ENCODE data around the gene C1orf35.

C1orf35 gene

DNA sequence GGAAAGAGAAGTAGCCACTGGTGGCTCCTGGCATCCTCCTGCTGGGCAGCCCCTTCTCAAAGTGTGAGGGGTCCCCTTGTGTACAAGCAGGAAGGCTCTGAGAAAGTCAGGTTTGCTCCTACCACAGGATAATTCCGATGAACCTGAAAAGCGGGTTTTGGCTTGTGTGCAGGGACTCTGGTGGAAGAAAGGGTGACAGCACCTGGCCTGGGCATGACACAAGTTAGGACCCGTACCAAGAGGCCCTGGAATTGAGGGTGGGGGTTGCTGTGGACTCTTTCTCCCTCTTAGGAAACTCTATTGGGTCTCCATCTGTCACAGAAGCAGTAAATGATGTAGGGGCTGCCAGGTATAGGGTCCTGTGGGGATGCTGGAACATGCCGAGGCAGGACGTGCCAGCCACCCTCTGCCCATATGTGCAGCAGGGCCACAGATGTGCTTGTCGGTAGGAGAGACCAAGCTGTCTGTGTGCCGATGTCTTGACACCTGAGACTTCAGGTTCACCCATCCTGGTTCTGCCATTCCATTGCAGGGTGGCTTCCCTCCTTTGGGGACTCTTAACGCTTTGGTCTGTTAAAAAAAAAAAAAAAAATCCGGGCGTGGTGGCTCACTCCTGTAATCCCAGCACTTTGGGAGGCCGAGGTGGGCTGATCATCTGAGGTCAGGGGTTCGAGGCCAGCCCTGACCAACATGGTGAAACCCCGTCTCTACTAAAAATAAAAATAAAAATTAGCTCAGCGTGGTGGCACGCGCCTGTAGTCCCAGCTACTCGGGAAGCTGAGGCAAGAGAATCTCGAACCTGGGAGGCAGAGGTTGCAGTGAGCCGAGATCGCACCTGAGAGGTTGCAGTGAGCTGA, 9.8 kb downstream of the C1orf35 start:
- Mint-ChIP-seq H3K9me3 (peaks cover 8% of the 10 kb centered on the region), H3K4me3 (no peak overlapping the region), H3K36me3 (ENCODE audit: insufficient read depth) (peaks cover 49% of the 10 kb centered on the region), H3K27me3 (no peaks in the 10 kb centered on the region), H3K27ac (ENCODE audit: low read depth) (no peak overlapping the region), H3K4me1 (peaks cover 64% of the 10 kb centered on the region)
- ATAC-seq (replicated peaks; ENCODE audit: extremely low read depth, poor library complexity, severe bottlenecking): no peak
- DNase-seq (ENCODE audit: low spot score in 2 of 2): no peak

DNA sequence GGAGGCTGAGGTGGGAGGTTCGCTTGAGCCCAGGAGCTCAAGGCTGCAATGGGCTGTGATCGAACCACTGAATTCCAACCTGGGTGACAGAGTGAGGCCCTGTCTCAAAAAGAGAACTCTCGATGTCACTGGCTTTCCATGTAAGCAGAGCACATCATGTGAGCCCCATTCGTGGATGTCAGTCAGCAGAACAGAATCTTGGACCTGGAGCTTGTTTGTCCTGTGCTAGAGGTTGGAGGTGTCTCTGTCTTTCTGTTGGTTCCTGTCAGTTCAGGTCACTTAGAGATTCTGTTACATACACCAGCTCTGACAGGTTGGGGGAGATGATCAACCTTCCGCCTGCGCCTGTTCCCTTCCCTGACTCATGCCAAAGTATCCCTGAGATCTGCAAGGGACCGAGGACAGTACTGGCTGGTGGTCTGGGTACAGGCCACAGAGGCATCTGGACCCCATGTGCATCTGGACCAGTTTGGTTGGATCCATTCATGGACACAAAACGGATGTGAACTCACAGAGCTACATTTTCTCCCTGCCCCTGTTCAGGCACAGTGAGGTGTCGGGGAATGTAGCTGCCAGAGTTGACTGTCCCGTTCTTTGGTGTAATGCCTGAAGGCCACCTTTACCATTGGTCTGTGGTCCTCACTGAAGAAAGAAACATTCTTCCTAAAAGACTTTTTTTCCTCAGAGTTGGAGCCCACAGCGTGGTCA, 10.6 kb downstream of the C1orf35 start:
- no peak overlapping the region for H3K4me3 Mint-ChIP-seq
- no peaks in the 10 kb centered on the region for H3K27me3 Mint-ChIP-seq

DNA sequence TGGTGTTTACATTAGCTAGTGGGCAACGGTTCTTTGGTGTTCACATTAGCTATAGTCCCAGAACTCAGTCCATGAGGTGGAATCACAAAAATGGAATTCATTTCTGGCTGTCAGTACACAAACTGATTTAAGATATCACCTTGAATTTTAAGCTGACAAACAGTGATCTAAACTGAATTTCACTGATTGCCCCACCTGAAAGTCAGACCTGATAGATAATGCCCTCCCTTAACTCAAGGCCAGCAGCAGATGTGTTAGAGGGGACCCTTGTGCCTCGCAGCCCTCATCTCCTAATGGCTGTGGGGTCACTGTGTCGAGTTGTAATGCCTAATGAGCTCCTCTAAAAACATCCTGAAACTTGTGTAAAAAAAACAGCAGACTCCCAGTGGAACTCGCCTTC, 12.0 kb downstream of the C1orf35 start:
- no peak for ATAC-seq (replicated peaks; ENCODE audit: extremely low read depth, poor library complexity, severe bottlenecking)
- Mint-ChIP-seq H3K4me1 (peaks cover 86% of the 10 kb centered on the region), H3K9me3 (peaks cover 8% of the 10 kb centered on the region), H3K4me3 (peak overlapping the region; percentile 91), H3K27me3 (no peaks in the 10 kb centered on the region), H3K27ac (ENCODE audit: low read depth) (peak overlapping the region; percentile 8), H3K36me3 (ENCODE audit: insufficient read depth) (peaks cover 40% of the 10 kb centered on the region)
- no peak for DNase-seq (ENCODE audit: low spot score in 2 of 2)

More for the DNA sequence above, 10.6 kb downstream of the C1orf35 start:
- ATAC-seq (replicated peaks; ENCODE audit: extremely low read depth, poor library complexity, severe bottlenecking) (no peak), DNase-seq (ENCODE audit: low spot score in 2 of 2) (no peak)
- Mint-ChIP-seq H3K9me3 (peaks cover 8% of the 10 kb centered on the region), H3K4me1 (peaks cover 72% of the 10 kb centered on the region), H3K27ac (ENCODE audit: low read depth) (no peak overlapping the region), H3K36me3 (ENCODE audit: insufficient read depth) (peaks cover 49% of the 10 kb centered on the region)

DNA sequence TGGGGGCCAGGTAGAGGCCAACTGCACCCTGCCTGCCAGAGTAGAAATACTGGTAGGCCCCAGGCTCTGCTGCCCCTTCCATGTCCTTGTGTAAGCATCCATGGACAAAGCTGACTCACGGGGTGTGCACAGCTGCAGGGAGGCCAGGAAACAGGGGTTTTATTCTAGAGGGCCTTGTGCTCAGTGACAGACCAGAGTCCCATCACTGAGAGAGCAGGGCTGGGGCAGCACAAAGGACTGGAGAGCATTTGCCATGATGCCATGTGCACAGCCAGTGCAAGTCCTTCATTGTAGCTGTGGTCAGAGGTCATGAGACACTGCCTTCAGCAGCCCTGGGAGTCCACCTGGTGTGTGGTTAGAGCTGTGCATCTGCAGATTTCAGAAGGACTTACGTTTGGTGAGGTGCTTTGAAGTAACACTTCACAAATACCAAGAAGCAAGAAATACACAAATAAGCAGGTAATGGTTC, 12.5 kb downstream of the C1orf35 start:
- Mint-ChIP-seq H3K4me3 (peak overlapping the region; percentile 91), H3K9me3 (peaks cover 8% of the 10 kb centered on the region), H3K27me3 (no peaks in the 10 kb centered on the region), H3K27ac (ENCODE audit: low read depth) (no peak overlapping the region), H3K36me3 (ENCODE audit: insufficient read depth) (peaks cover 42% of the 10 kb centered on the region), H3K4me1 (peaks cover 86% of the 10 kb centered on the region)
- DNase-seq (ENCODE audit: low spot score in 2 of 2): no peak
- ATAC-seq (replicated peaks; ENCODE audit: extremely low read depth, poor library complexity, severe bottlenecking): no peak

DNA sequence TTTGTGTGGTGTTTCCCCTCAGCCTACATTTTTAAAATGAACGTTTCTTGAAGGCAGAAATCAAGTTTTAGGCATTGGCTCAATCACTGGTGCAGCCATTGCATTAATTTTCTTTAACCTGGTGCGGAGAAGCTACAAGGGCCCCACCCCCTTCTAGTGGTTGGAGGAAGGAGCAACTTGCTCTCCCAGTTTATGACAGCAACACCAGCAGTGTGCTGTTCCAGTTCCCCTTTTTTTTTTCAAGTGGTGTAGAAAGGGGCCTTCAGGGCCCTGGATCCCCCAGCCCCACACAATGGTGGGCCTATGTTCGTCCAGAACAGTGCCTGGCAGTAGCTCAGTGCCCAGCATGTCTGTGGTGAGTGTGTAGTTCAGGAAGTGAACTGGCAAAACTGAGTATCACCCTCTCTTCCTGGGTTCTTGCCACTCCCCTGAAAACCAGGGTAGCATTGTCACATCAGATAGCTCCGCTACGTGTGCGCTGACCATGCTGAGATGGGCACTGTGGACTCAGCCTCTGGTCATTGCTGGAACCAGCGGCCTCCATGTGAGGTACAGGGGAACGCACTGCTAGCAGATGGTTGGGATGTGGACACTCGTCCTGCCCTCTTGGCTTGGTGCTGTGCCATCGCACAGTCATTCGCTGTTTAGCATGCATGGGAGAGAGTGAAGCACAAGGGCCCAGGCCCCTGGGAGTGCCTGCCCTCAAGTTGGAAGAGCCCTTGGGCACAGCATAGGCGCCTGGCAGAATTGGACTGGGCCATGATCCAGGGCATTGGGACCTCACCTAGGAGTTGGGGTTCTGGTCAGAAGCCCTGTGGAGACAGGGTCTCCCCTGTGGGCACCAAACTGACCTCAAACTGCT, 13.4 kb downstream of the C1orf35 start:
- Mint-ChIP-seq H3K36me3 (ENCODE audit: insufficient read depth) (peaks cover 42% of the 10 kb centered on the region), H3K9me3 (peaks cover 4% of the 10 kb centered on the region), H3K27ac (ENCODE audit: low read depth) (peak overlapping the region; percentile 85), H3K27me3 (no peaks in the 10 kb centered on the region), H3K4me1 (peaks cover 86% of the 10 kb centered on the region), H3K4me3 (peak overlapping the region; percentile 91)
- ATAC-seq (replicated peaks; ENCODE audit: extremely low read depth, poor library complexity, severe bottlenecking) (no peak), DNase-seq (ENCODE audit: low spot score in 2 of 2) (no peak)

DNA sequence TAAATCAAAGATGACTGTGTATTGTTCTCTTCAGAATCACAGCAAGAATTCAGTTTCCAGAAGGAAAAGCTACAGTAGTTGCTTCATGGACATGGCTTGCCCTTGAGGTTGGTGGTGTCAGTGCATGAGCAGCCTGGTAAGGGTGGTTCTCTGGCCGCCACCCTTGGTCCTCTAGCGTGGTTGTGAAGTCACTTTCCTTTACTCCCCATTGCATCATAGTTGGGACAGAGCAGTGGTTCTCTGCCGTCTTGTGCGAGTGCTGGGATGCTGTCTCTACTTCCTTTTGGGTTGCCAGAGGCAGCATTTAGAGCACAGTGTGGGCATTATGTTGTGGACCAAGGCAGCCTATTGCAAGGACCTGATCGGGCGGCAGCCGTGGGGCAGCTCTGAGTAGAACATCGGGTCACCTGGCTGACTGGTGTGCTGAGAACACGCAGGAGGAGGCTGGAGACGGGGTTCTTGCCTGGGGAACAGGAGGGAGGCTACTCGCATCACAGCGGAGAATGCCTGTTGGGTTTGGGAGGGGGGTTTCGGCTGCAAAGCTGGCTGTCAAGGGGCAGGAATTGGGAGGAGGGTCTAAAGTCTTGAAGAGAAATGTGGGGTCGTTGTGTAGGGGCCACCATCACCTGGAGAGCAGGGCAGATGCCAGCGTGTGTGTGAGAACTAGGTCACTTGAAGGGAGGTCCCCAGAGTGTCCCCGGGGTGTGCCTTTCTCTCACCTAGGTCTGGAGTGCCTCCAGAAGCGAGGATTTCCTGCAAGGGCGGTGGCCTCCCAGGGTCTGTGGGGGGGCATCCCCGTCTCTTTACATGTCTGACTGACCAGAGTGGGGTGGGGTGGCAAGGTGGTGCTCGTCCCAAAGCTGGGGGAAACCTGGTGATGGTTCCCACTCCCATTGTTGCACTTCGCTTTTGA, 14.3 kb downstream of the C1orf35 start:
- Mint-ChIP-seq H3K4me3 (peak overlapping the region; percentile 91), H3K27ac (ENCODE audit: low read depth) (peak overlapping the region; percentile 85), H3K9me3 (no peaks in the 10 kb centered on the region), H3K36me3 (ENCODE audit: insufficient read depth) (peaks cover 45% of the 10 kb centered on the region), H3K4me1 (peaks cover 88% of the 10 kb centered on the region), H3K27me3 (no peaks in the 10 kb centered on the region)
- DNase-seq (ENCODE audit: low spot score in 2 of 2) (no peak), ATAC-seq (replicated peaks; ENCODE audit: extremely low read depth, poor library complexity, severe bottlenecking) (no peak)

DNA sequence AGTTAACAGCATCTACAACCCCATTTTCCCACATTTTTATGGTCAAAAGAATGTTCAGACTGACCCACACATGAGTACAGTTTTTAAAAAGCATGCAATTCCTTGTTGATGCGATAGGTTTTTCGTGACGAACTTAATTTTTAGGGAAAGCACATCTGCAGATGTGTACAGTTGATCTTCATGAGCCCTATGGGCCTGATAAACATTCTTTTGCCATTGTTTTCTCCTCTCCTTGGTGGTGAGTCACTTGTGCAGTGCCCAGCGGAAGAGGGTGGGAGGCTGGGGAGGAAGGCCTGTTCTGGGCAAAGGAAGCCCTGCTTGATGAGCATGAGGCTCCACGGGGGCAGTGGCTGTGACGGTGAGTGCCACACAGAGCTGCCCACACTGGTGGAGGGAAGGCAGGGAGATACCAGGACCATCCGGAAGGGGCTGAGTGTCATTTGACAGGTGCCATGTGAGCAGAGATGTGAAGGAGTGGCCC, 15.3 kb downstream of the C1orf35 start:
- Mint-ChIP-seq H3K4me3 (peak overlapping the region; percentile 91), H3K9me3 (no peaks in the 10 kb centered on the region), H3K36me3 (ENCODE audit: insufficient read depth) (peaks cover 51% of the 10 kb centered on the region), H3K4me1 (peaks cover 95% of the 10 kb centered on the region), H3K27ac (ENCODE audit: low read depth) (peak overlapping the region; percentile 85), H3K27me3 (no peaks in the 10 kb centered on the region)
- DNase-seq (ENCODE audit: low spot score in 2 of 2) (no peak), ATAC-seq (replicated peaks; ENCODE audit: extremely low read depth, poor library complexity, severe bottlenecking) (no peak)

DNA sequence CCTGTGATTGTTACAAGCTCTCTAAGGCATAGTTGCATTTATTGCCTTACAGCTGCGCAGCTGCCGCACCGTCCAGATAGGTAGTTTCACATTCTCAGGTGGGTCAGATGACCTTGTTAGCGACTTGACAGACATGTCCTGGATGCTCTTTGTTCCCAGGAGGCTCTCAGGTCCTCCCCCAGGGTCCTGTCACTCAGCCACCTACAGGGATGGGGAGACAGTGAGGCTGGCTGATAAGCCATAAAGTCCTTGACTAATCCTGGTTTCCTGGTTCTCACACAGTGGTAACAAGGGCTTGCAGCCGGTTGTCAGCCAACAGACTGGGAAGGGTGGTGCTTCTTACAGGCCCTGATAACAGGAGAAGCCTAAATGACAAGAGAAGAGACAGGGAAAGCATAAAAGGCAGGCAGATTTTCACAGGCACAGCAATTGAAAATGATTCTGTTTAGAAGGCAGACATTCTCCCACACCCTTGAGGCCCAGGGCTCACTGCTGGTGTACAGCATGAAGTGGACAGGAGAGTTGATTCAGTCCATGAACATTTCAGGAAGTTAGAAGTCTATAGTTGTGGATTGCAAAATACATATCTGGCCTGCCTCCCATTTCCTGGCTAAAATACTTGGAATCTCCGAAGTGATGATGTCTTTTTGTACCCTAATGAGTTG, 17.7 kb downstream of the C1orf35 start:
- Mint-ChIP-seq H3K9me3 (no peaks in the 10 kb centered on the region), H3K27me3 (no peaks in the 10 kb centered on the region), H3K27ac (ENCODE audit: low read depth) (peak overlapping the region; percentile 94), H3K36me3 (ENCODE audit: insufficient read depth) (peaks cover 45% of the 10 kb centered on the region), H3K4me3 (peak overlapping the region; percentile 91), H3K4me1 (peaks cover 83% of the 10 kb centered on the region)
- ATAC-seq (replicated peaks; ENCODE audit: extremely low read depth, poor library complexity, severe bottlenecking) (no peak), DNase-seq (ENCODE audit: low spot score in 2 of 2) (no peak)

DNA sequence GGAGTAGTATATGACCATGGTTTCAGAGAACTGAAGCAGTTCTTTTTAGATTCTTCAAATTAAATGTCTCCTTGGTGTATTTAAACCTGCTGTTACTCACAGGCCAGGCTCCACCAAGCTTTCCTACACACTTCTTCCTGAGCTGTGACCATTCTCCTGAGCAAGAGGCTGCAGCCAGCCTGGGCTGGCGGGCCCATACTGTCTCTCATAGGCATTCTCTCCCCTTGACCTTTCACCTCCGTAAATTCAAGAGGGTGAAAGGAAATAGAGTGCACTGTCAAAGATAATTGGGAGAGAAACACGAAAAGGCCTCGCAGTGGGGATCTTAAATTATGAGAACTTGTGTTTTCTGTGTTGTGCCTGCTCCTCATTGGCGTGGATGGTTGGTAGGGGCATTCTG, 18.3 kb downstream of the C1orf35 start:
- Mint-ChIP-seq H3K4me1 (peaks cover 76% of the 10 kb centered on the region), H3K36me3 (ENCODE audit: insufficient read depth) (peaks cover 43% of the 10 kb centered on the region), H3K27ac (ENCODE audit: low read depth) (peak overlapping the region; percentile 94), H3K4me3 (peak overlapping the region; percentile 91), H3K9me3 (no peaks in the 10 kb centered on the region), H3K27me3 (no peaks in the 10 kb centered on the region)
- no peak for ATAC-seq (replicated peaks; ENCODE audit: extremely low read depth, poor library complexity, severe bottlenecking)
- no peak for DNase-seq (ENCODE audit: low spot score in 2 of 2)

DNA sequence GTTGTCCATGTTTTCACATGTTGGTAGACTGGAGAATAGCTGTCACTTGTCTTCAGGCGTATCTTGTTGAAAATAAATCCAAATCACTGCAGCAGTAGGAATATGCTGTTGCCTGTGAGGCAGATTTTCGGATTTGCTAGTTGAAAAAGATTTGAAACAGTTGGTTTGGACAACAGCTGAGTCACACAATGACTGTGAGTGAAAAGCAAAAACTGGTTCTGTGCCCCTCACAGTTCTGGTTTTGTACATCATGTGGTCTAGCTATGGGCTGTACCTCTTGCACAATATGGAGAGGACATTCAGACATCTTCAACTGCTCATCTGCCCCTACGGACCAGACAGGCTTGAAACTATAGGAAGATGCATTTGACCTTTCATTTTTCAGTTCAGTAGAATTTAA, 18.8 kb downstream of the C1orf35 start:
- Mint-ChIP-seq H3K36me3 (ENCODE audit: insufficient read depth) (peaks cover 43% of the 10 kb centered on the region), H3K27ac (ENCODE audit: low read depth) (peak overlapping the region; percentile 94), H3K9me3 (no peaks in the 10 kb centered on the region), H3K4me3 (peak overlapping the region; percentile 91), H3K4me1 (peaks cover 74% of the 10 kb centered on the region), H3K27me3 (no peaks in the 10 kb centered on the region)
- no peak for ATAC-seq (replicated peaks; ENCODE audit: extremely low read depth, poor library complexity, severe bottlenecking)
- no peak for DNase-seq (ENCODE audit: low spot score in 2 of 2)

DNA sequence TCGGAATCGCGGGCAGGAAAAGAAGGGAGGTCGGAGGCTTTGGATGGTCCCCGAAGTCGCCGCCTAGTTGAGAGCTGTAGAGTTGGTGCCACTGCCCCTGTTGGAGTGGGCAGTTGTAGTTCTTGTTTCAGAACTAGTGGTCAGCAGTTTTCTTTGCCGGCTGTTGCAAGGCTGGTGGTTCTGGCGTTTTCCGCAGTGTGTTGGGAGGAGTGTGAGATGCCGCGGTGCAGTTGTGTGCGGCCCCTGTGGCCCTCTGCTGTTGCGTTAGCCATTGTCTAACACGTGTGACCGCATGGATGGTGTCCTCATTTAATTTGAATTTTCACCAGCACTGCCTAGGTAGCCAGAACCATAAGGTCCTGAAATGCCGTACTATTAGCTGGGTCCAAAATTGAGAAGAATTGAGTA, 19.2 kb downstream of the C1orf35 start:
- Mint-ChIP-seq H3K9me3 (no peaks in the 10 kb centered on the region), H3K4me3 (peak overlapping the region; percentile 91), H3K27ac (ENCODE audit: low read depth) (peak overlapping the region; percentile 94), H3K27me3 (no peaks in the 10 kb centered on the region), H3K4me1 (peaks cover 72% of the 10 kb centered on the region), H3K36me3 (ENCODE audit: insufficient read depth) (peaks cover 40% of the 10 kb centered on the region)
- no peak for ATAC-seq (replicated peaks; ENCODE audit: extremely low read depth, poor library complexity, severe bottlenecking)
- no peak for DNase-seq (ENCODE audit: low spot score in 2 of 2)

Measured in central memory CD8-positive, alpha-beta T cell (primary cell).